G401 (cell line): Measurements from ENCODE around the gene NRN1L. TPM values are rescaled to one million over a fixed set of nuclear protein-coding genes. Genes with fewer than 3 reads are reported as not detected.

Source experiments
- DNase-seq: peaks from one replicate; pipeline ENCODE4 v3.0.0-alpha.2; 2015; ENCODE audit warnings: low spot score
- in situ Hi-C: cut with HindIII; loops from 2 replicates; pipeline ENCODE4 v1.10.0; 2016; ENCODE audit warnings: low sequenced_read_pairs, mixed read lengths
- total RNA-seq: library from RNA; depleted of rRNA; stranded (reverse); fragments of >200 nt; shearing (Covaris generic); gene quantifications from 2 replicates; pipeline ENCODE4 v1.2.3, GENCODE V29; 2014

NRN1L gene
- total RNA-seq, 1 experiment from 2014 or later: not detected

DNA sequence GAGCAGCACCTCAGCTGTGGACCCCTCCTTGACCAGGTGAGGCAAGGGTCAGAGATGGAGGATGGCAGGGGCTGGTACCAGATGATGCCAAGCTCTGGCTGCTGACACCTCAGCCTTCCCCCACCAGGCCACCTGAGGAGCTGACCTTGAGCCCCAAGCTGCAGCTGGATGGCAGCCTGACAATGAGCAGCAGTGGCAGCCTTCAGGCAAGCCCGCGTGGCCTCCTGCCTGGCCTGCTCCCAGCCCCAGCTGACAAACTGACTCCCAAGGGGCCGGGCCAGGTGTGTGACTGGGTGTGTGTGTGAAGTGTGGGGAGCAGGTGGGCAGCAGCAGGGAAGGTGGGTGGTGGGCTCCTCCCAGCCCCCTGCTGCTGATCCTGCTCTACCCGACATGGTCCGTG lies 4.7 kb upstream of the NRN1L start:
- no peak for DNase-seq
- in situ Hi-C loops: loop anchor here (5.0 to 25.0 kb wide), 2 partner anchors 58 to 193 kb away; no protein-coding TSS in a partner anchor

DNA sequence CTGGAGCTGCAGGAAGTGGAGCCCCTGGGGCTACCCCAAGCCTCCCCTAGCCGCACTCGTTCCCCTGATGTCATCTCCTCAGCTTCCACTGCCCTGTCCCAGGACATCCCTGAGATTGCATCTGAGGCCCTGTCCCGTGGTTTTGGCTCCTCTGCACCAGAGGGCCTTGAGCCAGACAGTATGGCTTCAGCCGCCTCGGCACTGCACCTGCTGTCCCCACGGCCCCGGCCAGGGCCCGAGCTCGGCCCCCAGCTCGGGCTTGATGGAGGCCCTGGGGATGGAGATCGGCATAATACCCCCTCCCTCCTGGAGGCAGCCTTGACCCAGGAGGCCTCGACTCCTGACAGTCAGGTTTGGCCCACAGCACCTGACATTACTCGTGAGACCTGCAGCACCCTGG lies 4.1 kb upstream of the NRN1L start:
- no peak for DNase-seq
- in situ Hi-C loops: loop anchor here (25.0 kb wide), 1 partner anchor 193 kb away; no protein-coding TSS in a partner anchor

DNA sequence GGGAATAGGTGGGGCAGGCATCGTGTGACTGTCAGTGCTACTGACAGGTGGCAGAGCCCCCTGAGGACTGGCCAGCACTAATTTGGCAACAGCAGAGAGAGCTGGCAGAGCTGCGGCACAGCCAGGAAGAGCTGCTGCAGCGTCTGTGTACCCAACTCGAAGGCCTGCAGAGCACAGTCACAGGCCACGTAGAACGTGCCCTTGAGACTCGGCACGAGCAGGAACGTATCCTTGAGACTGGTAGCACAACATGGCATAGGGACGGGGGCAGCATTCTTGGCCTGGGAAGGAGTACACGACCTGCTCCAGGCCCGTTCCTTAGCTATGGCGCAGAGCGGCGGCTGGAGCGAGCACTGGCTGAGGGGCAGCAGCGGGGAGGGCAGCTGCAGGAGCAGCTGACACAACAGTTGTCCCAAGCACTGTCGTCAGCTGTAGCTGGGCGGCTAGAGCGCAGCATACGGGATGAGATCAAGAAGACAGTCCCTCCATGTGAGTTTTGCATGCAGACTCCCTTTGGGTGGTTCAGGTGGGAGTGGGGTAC lies 3.0 kb upstream of the NRN1L start:
- in situ Hi-C loops: loop anchor here (25.0 kb wide), 1 partner anchor 194 kb away; no protein-coding TSS in a partner anchor
- peak; percentile 89 for DNase-seq

DNA sequence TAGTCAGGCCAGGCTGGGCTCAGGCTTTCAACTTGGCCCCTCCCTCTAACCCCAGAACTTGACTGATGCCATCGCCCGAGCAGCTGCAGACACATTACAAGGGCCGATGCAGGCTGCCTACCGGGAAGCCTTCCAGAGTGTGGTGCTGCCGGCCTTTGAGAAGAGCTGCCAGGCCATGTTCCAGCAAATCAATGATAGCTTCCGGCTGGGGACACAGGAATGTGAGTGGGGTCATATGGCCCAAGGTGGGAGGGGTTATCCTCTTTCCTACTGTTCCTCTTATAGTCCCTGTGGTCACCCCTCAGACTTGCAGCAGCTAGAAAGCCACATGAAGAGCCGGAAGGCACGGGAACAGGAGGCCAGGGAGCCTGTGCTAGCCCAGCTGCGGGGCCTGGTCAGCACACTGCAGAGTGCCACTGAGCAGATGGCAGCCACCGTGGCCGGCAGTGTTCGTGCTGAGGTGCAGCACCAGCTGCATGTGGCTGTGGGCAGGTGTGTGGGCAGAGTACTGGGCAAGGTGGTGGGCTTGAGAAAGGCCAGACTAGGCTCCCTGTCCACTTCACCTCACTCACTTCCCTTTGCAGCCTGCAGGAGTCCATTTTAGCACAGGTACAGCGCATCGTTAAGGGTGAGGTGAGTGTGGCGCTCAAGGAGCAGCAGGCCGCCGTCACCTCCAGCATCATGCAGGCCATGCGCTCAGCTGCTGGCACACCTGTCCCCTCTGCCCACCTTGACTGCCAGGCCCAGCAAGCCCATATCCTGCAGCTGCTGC lies 2.1 kb upstream of the NRN1L start:
- in situ Hi-C loops: loop anchor here (25.0 kb wide), 1 partner anchor 195 kb away; no protein-coding TSS in a partner anchor
- DNase-seq: peak; percentile 16

DNA sequence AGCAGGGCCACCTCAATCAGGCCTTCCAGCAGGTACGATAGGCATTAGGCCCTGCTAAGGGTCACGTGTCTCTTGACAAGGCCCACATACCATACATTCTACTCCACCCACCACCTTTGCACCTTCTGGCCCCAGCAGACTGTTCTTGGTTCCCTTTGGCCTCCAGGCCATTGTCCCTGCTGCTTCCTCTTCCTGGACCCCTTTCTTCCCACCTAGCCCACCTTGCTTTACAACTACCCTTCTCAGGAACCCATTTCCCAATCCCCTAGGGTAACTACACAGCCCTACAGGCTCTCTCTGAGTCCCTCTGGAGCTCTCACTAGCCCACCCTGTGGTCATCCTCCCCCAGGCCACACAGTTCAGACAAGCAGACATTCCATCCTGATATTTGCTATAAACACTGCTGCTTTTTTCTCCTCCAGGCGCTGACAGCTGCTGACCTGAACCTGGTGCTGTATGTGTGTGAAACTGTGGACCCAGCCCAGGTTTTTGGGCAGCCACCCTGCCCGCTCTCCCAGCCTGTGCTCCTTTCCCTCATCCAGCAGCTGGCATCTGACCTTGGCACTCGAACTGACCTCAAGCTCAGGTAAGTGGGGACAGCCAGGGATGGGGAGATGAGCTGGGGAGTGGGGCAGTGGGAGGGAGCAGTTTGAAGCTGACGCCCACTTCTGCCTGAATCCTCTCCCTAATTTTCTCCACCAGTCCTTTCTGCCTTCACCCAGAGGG lies 1.4 kb upstream of the NRN1L start:
- no peak for DNase-seq
- in situ Hi-C loops: loop anchor here (25.0 kb wide), 1 partner anchor 196 kb away; no protein-coding TSS in a partner anchor

DNA sequence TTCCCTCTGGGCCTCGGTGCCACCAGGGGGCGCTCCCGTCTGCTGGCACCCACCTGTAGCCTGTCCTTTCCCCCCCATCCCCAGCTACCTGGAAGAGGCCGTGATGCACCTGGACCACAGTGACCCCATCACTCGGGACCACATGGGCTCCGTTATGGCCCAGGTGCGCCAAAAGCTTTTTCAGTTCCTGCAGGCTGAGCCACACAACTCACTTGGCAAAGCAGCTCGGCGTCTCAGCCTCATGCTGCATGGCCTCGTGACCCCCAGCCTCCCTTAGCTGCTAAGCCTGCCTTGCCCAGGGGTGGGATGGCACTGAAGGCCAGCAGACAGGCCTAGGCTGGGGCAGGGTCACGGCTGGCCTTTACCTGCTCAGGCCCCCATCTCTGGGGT lies 818 bp upstream of the NRN1L start:
- DNase-seq: peak; percentile 51
- in situ Hi-C loops: loop anchor here (25.0 kb wide), 1 partner anchor 197 kb away; no protein-coding TSS in a partner anchor

DNA sequence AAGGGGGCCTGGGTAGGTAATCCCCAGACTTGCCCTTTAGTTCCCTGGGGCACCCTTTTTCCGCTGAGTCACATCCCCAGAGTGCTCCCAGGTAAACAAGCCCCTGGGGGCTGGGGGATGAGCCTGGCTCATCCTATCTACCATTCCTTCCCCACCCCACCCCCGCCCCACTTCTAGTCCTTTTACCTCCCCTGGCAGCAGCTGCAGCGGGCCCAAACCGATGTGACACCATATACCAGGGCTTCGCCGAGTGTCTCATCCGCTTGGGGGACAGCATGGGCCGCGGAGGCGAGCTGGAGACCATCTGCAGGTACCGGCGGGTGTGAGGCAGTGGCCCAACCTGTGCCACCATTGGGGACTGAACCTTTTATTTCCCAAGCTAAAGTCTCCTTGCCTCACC lies 860 bp downstream of the NRN1L start:
- in situ Hi-C loops: loop anchor here (25.0 kb wide), 1 partner anchor 198 kb away; no protein-coding TSS in a partner anchor
- DNase-seq: no peak

DNA sequence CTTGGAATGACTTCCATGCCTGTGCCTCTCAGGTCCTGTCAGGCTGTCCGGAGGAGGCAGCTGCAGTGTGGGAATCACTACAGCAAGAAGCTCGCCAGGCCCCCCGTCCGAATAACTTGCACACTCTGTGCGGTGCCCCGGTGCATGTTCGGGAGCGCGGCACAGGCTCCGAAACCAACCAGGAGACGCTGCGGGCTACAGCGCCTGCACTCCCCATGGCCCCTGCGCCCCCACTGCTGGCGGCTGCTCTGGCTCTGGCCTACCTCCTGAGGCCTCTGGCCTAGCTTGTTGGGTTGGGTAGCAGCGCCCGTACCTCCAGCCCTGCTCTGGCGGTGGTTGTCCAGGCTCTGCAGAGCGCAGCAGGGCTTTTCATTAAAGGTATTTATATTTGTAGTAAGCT lies 1.3 kb downstream of the NRN1L start:
- in situ Hi-C loops: loop anchor here (25.0 kb wide), 1 partner anchor 199 kb away; no protein-coding TSS in a partner anchor
- DNase-seq: no peak

DNA sequence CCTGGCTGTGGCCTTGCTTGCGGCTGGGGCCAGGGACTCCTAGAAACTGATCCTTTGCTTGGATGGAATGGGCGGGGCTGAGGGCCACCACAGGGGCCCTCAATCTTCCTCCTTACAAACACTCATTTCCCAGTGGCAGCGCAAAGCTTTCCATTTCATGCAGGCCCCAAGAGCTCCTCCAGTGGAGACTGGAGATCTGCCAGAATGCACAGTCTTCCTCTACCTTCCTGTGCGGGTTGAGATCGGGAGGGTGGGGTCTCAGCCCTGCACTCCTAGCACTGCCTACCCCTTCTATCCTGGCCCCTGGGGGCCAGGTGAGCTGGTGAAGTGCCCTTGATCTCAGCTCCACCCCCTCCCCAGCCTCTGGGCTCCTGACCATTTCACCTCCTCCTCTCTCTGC lies 1.7 kb downstream of the NRN1L start:
- DNase-seq: no peak
- in situ Hi-C loops: loop anchor here (25.0 kb wide), 1 partner anchor 199 kb away; no protein-coding TSS in a partner anchor

DNA sequence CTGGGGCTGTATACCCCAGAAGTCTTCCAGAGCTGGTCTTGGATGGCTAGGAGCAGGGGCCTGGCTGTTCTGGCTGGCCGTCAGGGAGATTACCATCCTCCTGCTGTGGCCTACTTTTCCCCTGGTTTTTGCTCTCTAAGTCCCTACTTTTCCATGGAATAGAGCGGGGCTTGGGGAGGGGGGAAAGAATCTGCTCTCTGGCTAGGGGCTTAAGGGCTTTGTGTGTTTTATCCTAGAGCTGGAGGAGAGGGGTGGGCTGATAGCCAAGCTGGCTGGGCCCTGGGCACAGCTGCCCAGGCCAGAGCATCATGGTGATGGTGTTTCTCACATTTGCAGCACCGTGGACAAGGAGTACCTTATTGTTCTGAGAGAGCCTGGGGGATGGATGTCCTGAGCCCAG lies 3.6 kb downstream of the NRN1L start:
- in situ Hi-C loops: loop anchor here (25.0 kb wide), 1 partner anchor 201 kb away; no protein-coding TSS in a partner anchor
- DNase-seq: no peak

DNA sequence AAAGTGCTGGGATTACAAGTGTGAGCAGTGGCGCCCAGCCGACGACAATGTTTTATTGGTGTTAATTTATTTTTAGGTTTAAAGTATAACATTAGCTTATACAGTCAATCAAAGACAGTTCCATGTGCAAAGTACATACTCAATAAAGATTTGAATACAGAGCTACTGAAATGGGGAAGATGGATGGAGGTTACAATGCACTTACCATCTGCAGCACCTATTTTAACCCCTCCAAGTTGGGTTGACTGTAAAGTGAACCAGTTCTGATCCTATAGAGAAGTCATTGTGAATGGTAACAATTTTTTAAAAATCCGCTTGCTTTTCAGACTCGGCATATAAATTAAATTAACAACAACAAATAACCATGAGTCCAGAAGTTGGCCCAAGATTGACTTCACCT lies 7.7 kb downstream of the NRN1L start:
- in situ Hi-C loops: loop anchor here (25.0 kb wide), 1 partner anchor 205 kb away; no protein-coding TSS in a partner anchor
- no peak for DNase-seq

DNA sequence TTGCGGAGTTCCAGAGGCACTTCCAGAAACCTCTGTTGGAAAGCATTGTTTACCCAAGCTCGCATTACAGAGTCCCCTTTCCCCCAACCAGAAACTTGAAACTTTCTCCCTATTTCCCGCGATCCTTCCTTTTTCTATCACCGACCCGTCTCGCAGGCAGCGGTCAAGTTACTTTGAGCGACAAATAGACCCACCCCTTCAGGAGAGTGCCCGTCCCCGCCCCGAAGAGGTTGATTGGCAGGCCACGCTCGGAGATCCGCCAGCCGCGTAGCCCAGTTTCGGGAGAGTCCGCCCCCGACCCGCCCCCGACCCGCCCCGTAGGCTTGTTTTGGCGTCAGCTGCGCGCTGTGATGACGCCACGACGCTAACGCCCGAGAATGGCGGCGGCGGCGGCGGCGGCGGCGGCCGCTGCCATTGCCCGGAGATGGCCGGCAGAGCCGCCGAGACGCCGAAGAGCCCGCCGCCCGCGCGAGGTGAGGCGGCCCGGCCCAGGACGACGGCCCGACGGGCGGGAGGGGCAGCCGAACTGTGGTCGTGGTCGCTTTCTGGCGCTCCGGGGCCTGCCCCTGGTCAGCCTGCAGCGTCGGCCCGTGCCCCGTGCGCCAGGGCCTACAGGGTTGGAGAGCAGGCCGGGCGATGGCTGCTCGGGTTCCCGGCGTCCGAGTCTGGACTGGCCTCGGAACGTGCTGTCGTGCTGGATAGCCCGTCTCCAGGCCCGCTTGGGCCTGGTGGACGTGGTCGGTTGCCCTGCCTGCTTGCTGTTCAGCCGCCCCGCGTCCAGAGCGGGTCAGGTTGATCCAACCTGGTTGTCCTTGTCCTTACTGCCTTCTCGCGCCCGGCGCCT lies 8.4 kb downstream of the NRN1L start, which contains the start of gene PSKH1:
TSS of gene PSKH1 (plus strand) at position 356 of the 844 bp plus-strand sequence. CDS start 15,496 bp downstream, outside the sequence.
- in situ Hi-C loops: loop anchor here (25.0 kb wide), 1 partner anchor 206 kb away; no protein-coding TSS in a partner anchor
- DNase-seq: peak; percentile 98

DNA sequence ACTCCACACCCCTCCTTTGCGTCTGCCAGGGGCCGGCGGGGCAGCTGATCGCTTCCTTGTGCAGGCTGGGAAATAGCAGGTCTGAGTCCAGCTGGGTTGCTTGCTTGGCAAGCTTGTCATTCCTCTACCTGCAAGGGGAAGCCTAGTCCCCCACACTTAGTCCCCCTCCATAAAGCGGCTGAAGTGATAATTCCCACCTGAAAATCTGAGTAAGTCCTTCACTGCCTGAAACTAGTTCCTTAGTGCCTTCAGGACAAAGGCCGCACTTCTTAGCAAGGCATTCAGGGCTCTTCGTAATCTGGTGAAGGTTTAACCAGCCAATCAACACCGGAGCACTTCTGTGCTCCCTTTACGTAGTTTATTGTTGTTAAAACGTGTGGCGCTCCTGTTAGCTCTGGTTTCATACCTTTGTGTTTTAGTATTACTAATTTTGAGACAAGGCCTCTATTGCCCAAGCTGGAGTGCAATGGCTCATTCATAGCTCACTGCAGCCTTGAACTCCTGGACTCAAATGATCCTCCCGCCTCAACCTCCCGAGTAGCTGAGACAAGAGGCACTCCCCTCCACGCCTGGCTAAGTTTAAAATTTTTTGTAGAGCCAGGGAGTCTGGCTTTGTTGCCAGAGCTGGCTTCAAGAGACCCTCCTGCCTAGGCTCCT lies 9.2 kb downstream of the NRN1L start:
- DNase-seq: peak; percentile 55
- in situ Hi-C loops: loop anchor here (25.0 kb wide), 1 partner anchor 207 kb away; no protein-coding TSS in a partner anchor

DNA sequence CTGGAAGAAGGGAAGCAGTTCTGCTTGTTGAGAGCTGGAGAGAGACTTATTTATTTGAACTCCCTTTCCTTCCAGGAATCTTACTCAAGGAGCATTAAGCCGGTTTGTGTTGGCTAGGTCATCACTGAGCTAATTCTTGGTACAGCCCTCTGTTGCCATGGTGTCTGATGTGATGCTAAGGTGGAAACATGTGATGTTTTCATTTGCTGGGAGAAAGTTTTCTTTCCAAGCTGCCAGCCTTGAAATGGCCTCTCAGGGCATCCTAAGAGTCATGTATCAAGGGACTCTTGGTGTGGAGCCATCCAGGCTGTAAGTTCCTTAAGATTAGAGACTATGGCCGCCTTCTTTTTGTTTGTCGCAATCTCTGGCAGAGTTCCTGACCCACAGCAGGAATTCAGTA lies 12.5 kb downstream of the NRN1L start:
- in situ Hi-C loops: loop anchor here (25.0 kb wide), 1 partner anchor 210 kb away; no protein-coding TSS in a partner anchor
- DNase-seq: peak; percentile 36

DNA sequence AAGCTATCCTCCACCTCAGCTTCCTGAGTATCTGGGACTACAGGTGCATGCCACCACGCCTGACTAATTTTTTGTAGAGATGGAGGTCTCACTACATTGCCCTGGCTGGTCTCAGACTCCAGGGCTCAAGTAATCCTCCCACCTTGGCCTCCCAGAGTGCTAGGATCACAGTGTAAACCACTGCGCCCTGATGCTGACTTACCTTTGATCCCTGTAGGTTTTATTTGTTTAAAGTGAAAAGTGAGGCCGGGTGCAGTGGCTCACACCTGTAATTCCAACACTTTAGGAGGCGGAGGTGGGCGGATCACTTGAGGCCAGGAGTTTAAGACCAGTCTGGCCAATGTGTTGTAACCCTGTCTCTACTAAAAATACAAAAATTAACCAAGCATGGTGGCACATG lies 17.0 kb downstream of the NRN1L start:
- in situ Hi-C loops: no loop called here
- no peak for DNase-seq

DNA sequence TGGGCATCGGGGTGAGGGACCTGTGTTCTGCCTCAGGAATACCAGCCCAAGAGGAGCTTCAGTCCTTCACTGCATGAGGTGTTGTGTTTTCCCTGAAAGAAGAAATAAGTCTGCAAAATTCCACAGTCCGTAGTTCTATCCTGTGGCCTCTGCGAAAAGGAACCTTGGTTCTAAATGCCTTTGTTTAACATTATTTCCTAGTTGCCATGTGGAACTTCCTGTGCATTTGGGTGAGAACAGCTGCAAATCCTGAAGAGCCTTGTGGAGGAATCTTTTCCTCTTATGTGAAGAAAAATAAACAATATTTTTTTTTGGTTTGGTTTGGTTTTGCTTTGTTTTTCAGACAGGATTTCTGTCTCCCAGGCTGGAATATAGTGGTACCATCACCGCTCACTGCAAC lies 18.1 kb downstream of the NRN1L start:
- in situ Hi-C loops: no loop called here
- DNase-seq: no peak

DNA sequence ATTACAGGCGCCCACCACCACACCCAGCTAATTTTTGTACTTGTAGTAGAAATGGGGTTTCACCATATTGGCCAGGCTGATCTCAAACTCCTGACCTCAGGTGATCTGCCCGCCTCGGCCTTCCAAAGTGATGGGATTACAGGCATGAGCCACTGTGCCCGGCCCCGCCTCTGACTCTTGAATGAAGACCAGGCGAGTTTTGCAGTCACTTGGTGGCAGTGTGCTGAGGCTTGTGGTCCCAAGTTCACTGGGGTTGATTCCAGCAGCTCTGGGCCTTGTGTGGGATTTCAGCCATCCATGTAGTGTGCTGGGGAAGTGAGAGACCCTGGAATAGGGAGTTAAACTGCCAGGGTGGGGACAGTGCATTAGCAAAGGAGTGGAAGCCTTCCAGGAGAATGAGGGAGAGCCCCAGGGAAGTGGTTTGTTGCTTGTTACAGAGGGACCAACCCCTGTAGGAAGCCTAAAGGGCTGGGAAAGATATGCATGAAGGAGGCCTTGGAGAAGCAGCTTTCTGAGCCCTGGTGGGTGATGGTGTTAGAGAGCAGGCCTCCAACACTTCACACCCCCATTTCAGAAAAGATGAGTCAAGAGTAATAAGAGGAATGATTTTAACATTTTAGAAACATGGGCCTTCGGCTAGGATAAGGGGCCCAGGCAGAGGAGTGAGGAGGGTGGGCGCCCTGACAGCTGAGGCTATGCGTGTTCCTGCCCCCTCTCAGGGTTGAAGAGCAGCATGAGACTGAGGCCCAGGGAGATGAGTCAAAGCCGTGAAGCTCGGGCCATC lies 22.9 kb downstream of the NRN1L start:
- in situ Hi-C loops: no loop called here
- no peak for DNase-seq
